Neural crest cell (in vitro differentiated cells): ENCODE measurements around the gene GABARAP. TPM values are rescaled to one million over a fixed set of nuclear protein-coding genes. Genes with fewer than 3 reads are reported as not detected.

ENCODE experiments used
- DNase-seq: peaks from one replicate; pipeline ENCODE4 v3.0.0; 2021; ENCODE audit warnings: low read depth, mixed read lengths, low spot score
- H3K27ac Mint-ChIP-seq: one replicate; pipeline ENCODE4 v1.8.0; 2021; ENCODE audit warnings: mild to moderate bottlenecking, mixed read lengths; ENCODE audit not compliant: unreplicated experiment
- H3K27me3 Mint-ChIP-seq: 2 replicates; pipeline ENCODE4 v1.8.0; 2021; ENCODE audit warnings: low read depth, mild to moderate bottlenecking, mixed read lengths
- H3K36me3 Mint-ChIP-seq: 2 replicates; pipeline ENCODE4 v1.8.0; 2021; ENCODE audit warnings: low read depth, mild to moderate bottlenecking, mixed read lengths
- H3K4me1 Mint-ChIP-seq: 2 replicates; pipeline ENCODE4 v1.8.0; 2021; ENCODE audit warnings: mixed read lengths
- H3K4me3 Mint-ChIP-seq: one replicate; pipeline ENCODE4 v1.8.0; 2021; ENCODE audit warnings: mild to moderate bottlenecking, mixed read lengths
- H3K9me3 Mint-ChIP-seq: 2 replicates; pipeline ENCODE4 v1.8.0; 2021; ENCODE audit warnings: mixed read lengths
- CTCF ChIP-seq: fragments of 200-600 bp; sonication (generic); conservative IDR thresholded peaks from 2 replicates; pipeline ENCODE4 v1.5.0; 2021; ENCODE audit warnings: antibody characterized with exemption, mild to moderate bottlenecking
- total RNA-seq: library from RNA; stranded (reverse); gene quantifications from 2 replicates; pipeline ENCODE4 v1.2.1, GENCODE V29; 2021

The GABARAP gene
- total RNA-seq, 1 donor from 2014 or later = 470 TPM

GRCh38 chr17:7251661-7252175, 9.5 kb upstream of the GABARAP start, which contains the start of gene CTDNEP1:
Gene CTDNEP1, minus strand, starts transcription at chr17:7251734. Its CDS starts 438 bp downstream, at chr17:7251296.
- no peak for TF ChIP-seq CTCF
- peak within 1 kb of the TSS; percentile 99 for H3K4me3 Mint-ChIP-seq
- peak within 1 kb of the TSS; percentile 100 for H3K27ac Mint-ChIP-seq
- H3K27me3 Mint-ChIP-seq = peaks cover 5% of the 10 kb centered on the region
- peaks cover 16% of the 10 kb centered on the region for H3K36me3 Mint-ChIP-seq
- peak; percentile 100 for DNase-seq
- peaks cover 41% of the 10 kb centered on the region for H3K4me1 Mint-ChIP-seq
- H3K9me3 Mint-ChIP-seq = no peaks in the 10 kb centered on the region

GRCh38 chr17:7250695-7251627, 8.7 kb upstream of the GABARAP start:
- no peak for TF ChIP-seq CTCF
- peaks cover 3% of the 10 kb centered on the region for H3K27me3 Mint-ChIP-seq
- H3K36me3 Mint-ChIP-seq = peaks cover 18% of the 10 kb centered on the region
- H3K4me3 Mint-ChIP-seq = peak overlapping the region; percentile 99
- peak overlapping the region; percentile 96 for H3K27ac Mint-ChIP-seq
- no peaks in the 10 kb centered on the region for H3K9me3 Mint-ChIP-seq
- no peak for DNase-seq
- peaks cover 41% of the 10 kb centered on the region for H3K4me1 Mint-ChIP-seq

- Mint-ChIP-seq H3K4me1 (peaks cover 41% of the 10 kb centered on the region), H3K36me3 (peaks cover 19% of the 10 kb centered on the region), H3K4me3 (peak overlapping the region; percentile 99), H3K27me3 (peaks cover 3% of the 10 kb centered on the region), H3K9me3 (no peaks in the 10 kb centered on the region), H3K27ac (peak overlapping the region; percentile 75)
- TF ChIP-seq CTCF = no peak
- DNase-seq = no peak
Observed at GRCh38 chr17:7249830-7250229, 7.6 kb upstream of the GABARAP start.

GRCh38 chr17:7249214-7249613, 7.0 kb upstream of the GABARAP start:
- Mint-ChIP-seq H3K4me1 (peaks cover 41% of the 10 kb centered on the region), H3K4me3 (peak overlapping the region; percentile 99), H3K9me3 (no peaks in the 10 kb centered on the region), H3K27me3 (peaks cover 3% of the 10 kb centered on the region), H3K36me3 (peaks cover 19% of the 10 kb centered on the region), H3K27ac (no peak overlapping the region)
- DNase-seq = no peak
- TF ChIP-seq CTCF = no peak

- peak overlapping the region; percentile 99 for H3K4me3 Mint-ChIP-seq
- peaks cover 41% of the 10 kb centered on the region for H3K4me1 Mint-ChIP-seq
- TF ChIP-seq CTCF = no peak
- H3K27me3 Mint-ChIP-seq = peaks cover 3% of the 10 kb centered on the region
- DNase-seq = no peak
- H3K36me3 Mint-ChIP-seq = peaks cover 19% of the 10 kb centered on the region
- H3K9me3 Mint-ChIP-seq = no peaks in the 10 kb centered on the region
- no peak overlapping the region for H3K27ac Mint-ChIP-seq
Observed at GRCh38 chr17:7248796-7249195, 6.5 kb upstream of the GABARAP start.
